Measurements from ENCODE around the gene CAPS2. TPM values are rescaled to one million over a fixed set of nuclear protein-coding genes. Genes with fewer than 3 reads are reported as not detected.
"Not testable (repeated sequence)": the region's sequence is repeated elsewhere in the genome, so short reads cannot be mapped to it uniquely, and the experiment has no call there.

The CAPS2 gene
- 1 to 10 TPM; 6.9 to 9.5 (median 7.4) TPM for polyA plus RNA-seq (ENCODE audit: insufficient read length in 3 of 3)

DNA sequence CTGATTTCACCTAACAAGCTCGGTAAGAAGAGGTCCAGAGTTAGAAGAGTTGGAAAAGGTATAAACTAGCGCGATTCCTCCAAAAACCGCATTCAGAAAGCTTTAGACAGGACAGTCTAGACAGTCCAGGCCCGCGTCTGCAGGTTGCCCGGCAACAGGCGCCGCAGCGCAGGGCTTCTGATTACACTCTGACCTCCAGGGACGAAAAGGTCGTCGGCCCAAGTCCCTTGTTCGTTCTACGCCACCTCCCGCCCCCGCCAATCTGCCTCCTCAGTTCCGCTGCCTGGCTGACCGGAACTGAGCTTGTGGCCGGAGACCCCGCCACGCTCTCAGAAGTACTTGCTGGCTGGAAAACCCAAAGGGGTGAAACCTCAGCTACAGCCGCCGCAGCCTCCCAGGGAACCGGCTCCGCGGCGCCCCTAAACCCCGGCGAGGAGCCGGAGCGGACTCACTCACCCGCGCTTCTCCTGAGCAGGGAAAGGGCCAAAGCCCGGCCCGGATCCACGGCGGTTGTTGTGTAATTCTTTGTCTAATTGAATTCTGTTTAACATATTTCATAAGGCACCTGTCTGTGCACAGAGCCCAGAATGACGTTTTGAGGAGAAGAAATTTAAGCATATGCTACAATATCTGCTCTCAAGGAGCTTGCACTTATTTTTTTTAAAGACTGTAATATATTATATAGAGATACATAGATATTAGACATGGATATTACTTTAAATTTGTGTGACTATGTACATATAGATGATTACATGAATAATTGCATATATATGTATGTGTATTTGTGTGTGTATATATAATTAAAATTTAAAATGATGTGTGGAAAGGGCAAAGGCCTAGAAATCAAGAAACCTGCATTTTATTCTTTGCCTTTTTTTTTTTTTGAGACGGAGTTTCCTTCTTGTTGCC is at the start of gene CAPS2:
Gene CAPS2, minus strand, starts transcription at position 407 of the 909 bp plus-strand sequence. CDS start 3,826 bp downstream, outside the sequence.
- DNase-seq (ENCODE audit: low read depth in 3 of 3, low spot score in 2 of 3), result peak; percentile 50 to 80 (median 66)

DNA sequence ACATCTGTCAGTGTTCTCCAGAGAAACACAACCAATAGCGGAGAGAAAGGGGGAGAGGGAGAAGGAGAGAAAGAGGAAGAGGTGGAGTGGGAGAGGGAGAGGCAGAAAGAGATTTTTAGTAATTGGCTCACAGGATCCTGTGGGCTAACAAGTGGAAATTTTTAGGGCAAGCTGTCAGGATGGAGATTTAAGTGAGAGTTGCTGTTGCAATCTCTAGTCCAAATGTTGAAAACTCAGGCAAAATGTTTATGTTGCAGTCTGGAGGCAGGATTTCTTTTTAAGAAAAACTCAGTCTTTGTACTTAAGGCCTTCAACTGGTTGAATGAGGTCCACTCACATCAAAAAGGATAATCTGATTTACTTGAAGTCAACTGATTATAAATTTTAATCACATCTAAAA is 48.2 kb upstream of the CAPS2 start:
- no peak for DNase-seq (ENCODE audit: low read depth in 3 of 3, low spot score in 2 of 3)

DNA sequence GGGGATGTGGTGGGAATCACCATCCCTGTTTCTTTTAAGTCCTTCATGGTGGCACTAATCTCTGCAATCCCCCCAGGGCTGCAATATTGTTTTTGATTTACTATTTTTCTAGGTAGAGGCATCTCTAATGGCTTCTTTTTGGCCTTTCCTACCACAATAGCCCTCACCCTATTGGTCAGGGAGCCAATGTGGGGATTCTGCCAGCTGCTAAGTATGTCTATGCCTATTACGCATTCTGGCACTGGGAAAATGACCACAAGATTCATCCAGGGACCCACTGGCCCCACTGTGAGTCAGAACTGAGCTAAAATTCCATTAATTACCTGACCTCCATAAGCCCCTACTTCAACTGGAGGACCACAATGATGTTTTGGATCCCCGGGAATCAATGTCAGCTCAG is 44.8 kb upstream of the CAPS2 start:
- DNase-seq (ENCODE audit: low read depth in 3 of 3, low spot score in 2 of 3), result no peak

DNA sequence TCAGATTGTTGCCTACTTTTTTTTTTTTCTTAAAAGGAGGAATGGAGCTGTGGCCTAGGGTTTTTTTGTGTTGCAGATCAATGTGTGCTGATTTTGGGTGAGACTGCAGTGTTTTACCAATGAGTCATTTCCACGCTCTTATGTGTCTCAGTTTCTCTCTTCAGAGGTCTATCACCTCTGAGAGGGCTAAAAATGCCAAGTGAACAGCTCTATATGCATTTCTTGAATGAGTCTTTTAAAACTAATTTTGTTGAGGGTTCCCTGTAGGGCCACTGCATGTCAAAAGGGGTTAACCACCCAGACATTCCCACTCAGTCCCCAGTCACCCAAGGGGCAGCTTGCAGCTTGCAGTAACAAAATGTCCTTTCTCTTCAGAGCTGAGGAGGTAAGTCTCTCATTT is 36.5 kb upstream of the CAPS2 start:
- DNase-seq (ENCODE audit: low read depth in 3 of 3, low spot score in 2 of 3), result no peak

DNA sequence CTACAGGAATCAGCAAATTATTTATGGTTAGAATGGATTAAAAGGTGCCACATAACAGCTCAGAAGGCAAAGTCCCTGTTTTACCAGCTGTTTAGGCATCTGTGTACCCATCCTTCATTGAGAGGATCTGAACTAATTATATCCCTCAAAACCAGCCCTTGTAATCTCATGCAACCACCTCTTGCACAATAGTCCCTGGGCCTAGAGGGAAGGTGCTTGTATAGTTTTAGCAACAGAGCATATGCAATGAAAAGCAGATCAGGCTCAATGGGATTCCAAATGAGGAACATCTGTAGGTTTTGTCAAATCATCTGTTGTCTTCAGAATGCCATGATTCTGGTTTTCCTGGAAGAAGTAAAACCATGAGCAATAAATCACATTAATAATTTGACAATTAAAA is 34.8 kb upstream of the CAPS2 start:
- no peak for DNase-seq (ENCODE audit: low read depth in 3 of 3, low spot score in 2 of 3)

DNA sequence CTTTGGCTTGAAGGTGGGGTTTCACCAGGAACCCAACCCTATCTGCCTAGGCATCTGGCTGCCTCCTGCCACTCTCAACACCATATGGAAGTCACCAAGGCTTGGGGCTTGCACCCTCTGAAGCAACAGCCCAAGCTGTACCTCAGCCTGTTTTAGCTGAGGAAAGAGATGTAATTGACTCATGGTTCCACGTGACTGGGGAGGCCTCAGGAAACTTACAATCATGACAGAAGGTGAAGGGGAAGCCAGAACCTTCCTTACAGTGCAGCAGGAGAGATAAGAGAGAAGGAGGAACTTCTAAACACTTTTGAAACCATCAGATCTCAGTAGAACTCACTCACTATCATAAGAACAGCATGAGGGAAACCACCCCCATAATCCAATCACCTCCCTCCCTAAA is 31.3 kb upstream of the CAPS2 start:
- no peak for DNase-seq (ENCODE audit: low read depth in 3 of 3, low spot score in 2 of 3)

DNA sequence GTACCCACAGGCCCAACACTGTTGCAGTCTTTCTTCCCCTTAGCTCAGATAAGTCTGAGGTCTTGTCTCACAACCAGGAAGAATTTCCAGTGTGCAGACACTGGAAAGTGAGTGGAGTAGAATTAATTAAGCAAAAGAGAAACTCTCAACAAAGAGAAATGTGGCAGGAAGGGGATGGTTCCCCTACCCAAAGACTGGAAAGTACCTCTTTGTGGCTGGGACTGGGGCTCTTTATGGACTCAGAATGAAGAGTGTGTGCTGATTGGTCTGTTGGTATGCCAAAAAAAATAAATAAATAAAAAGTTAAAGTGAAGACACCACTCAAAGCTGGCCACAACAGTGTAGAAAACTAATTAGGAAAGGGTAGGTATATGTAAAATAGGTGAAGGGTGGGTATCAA is 30.8 kb upstream of the CAPS2 start:
- no peak for DNase-seq (ENCODE audit: low read depth in 3 of 3, low spot score in 2 of 3)

DNA sequence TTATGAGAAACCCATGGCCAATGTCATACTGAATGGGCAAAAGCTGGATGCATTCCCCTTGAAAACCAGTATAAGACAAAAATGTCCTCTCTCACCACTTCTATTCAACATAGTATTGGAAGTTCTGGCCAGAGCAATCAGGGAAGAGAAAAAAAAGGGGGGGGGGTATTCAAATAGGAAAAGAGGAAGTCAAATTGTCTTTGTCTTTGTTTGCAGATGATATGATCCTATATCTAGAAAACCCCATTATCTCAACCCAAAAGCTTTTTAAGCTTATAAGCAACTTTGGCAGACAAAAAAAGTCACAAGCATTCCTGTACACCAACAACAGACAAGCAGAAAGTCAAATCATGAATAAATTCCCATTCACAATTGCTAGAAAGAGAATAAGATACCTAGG is 23.9 kb upstream of the CAPS2 start:
- no peak for DNase-seq (ENCODE audit: low read depth in 3 of 3, low spot score in 2 of 3)

DNA sequence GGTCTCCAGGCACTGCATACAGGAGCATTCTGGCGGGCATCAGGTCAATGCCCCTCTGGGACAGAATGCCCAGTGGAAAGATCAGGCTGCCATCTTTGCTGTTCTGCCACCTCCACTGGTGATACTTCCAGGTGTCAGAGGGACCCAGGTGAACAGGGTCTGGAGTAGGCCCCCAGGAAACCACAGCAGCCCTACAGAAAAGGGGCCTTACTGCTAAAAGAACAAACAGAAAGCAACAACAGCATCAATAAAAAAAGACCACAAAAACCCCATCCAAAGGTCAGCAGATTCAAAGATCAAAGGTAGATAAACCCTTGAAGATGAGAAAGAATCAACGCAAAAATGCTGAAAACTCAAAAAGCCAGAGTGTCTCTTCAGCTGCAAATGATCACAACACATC is 20.3 kb upstream of the CAPS2 start:
- DNase-seq (ENCODE audit: low read depth in 3 of 3, low spot score in 2 of 3), result no peak

DNA sequence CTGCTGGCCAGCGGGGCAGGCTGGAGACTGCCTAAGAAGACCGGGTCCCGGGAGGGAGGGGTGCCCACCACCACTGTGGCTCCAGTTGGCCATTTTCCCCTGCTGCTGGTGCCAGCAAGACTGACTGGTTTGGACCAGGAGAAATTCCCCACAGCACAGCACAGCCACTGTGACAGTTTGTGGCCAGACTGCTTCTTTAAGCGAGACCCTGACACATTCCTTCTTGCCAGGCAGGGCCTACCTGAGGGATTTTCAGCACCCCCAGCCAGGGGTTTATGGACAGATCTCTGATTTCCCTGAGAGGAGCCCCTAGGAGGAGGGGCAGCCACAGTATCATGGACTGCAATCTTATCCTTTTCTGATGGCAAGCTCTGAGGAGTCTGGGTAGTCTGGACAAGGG is 19.8 kb upstream of the CAPS2 start:
- no peak for DNase-seq (ENCODE audit: low read depth in 3 of 3, low spot score in 2 of 3)

DNA sequence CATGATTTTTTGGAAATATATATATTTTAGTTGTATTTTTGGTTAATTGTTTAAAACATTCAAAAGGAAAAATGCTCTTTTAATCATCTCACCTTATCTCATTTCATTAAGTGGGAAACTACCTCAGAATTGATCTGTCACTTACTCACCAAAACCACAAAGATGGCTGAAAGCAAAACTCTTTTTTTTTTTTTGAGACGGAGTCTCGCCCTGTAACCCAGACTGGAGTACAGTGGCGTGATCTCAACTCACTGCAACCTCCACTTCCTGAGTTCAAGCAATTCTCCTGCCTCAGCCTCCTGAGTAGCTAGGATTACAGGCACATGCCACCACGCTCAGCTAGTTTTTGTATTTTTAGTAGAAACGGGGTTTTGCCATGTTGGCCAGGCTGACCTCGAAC is 16.1 kb upstream of the CAPS2 start:
- DNase-seq (ENCODE audit: low read depth in 3 of 3, low spot score in 2 of 3), result not testable (repeated sequence)

DNA sequence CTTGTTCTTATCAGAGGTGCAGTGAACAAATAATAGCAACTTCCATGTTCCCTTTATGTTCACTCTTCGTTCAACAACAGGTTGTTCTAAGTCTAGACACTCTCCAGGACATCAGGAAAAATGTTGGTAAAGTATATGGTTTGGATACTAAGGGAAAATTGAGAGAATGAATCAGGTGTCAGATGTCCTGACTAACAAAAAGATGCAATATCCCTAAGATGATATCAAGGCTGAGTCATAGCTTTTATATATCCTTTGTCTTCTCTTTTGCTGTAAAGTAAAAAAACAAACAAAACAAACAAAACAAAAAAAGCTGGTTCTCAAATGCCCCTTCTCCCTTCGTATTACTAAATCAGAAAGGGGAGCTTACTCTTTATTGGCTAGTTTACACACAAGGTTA is 15.4 kb upstream of the CAPS2 start:
- no peak for DNase-seq (ENCODE audit: low read depth in 3 of 3, low spot score in 2 of 3)

DNA sequence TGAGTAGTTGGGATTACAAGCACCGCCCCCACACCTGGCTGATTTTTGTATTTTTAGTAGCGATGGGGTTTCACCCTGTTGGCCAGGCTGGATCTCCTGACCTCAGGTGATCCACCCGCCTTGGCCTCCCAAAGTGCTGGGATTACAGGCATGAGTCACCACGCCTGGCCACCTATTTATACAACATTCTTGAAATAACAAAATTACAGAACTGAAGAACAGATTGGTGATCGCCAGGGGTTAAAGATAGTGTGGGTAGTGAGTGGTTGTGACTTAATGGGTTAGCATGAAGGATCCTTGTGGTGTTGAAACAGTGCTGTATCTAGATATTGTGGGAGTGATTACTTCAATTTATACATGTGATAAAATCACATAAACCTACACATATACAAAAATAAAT is 11.7 kb upstream of the CAPS2 start:
- no peak for DNase-seq (ENCODE audit: low read depth in 3 of 3, low spot score in 2 of 3)

DNA sequence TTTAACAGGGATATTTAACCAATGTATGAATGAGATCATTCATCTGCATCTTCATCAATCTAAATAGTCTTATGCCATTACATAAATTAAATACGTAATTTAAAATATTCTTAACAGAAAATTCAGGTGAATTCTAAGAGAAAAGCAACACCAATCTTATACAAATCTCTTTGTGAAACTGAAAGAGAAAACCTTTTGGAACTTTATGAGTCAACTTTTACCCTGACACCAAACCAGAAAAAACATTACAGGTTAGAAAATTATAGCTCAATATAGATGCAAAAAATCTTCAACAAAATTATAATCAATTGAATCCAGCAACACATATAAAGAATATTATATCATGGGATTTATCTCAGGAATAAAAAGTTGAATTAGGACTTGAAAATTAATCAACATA is 7.8 kb upstream of the CAPS2 start:
- DNase-seq (ENCODE audit: low read depth in 3 of 3, low spot score in 2 of 3), result no peak

DNA sequence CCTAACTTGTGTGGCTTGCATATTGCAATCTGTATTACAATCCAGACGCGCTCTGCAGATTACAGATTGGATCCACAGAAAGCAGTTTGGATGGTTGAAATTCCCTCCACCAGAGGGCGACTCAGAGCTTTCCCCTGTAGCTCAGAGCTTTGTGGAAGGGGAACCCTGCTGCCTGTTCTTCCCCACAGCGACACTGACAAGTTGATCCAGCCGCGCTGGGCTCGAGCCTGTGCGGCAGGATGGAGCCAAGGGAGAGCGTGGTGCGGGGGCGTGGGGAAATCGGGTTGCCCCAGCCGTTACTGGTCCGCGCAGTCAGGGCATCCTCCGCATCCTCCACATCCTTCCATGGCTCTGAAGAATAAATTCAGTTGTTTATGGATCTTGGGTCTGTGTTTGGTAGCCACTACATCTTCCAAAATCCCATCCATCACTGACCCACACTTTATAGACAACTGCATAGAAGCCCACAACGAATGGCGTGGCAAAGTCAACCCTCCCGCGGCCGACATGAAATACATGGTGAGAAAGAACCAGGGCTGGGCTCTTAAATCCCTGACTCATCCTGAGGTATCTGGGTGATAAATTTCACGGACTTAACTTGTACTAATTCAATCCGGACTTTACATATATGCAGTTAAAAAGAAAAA is 4.4 kb upstream of the CAPS2 start, which contains the start of gene GLIPR1L1:
Gene GLIPR1L1, plus strand, starts transcription at position 287 of the 647 bp plus-strand sequence. Its CDS starts 59 bp downstream, at position 346.
- peak; percentile 82 to 90 (median 86) for DNase-seq (ENCODE audit: low read depth in 3 of 3, low spot score in 2 of 3)

DNA sequence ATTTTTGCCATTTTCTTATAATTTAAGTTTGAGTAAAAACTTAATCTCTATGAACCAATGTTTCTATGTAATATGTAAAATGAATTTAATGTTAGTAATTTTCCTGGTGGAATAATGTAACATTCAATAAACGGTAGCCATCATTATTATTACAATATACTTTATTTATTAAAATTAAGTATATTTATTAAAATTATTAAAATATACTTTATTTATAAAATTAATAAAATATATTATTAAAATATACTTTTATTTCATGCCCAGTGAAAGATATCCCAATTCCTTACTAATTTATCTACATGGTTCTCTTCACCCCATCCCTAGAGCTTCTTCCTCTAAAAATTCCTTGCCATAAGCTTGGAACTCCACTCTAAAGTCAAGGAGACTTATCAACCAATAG is 2.5 kb downstream of the CAPS2 start:
- no peak for DNase-seq (ENCODE audit: low read depth in 3 of 3, low spot score in 2 of 3)

DNA sequence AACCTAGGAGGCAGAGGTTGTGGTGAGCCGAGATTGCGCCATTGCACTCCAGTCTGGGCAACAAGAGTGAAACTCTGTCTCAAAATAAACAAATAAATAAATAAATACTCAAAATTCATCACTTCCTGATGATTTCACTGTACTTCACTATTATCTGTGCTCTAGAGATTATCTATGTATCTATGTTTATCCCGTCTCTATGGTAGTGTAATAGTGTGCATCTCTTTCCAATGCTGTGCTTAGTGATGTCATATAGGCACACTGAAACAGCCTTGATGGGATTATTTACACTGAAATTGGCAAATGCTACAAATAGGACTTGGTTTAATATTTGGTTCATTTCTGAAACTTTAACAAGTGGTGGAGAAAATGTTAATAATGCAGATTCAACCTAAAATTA is 6.5 kb downstream of the CAPS2 start:
- DNase-seq (ENCODE audit: low read depth in 3 of 3, low spot score in 2 of 3), result no peak

DNA sequence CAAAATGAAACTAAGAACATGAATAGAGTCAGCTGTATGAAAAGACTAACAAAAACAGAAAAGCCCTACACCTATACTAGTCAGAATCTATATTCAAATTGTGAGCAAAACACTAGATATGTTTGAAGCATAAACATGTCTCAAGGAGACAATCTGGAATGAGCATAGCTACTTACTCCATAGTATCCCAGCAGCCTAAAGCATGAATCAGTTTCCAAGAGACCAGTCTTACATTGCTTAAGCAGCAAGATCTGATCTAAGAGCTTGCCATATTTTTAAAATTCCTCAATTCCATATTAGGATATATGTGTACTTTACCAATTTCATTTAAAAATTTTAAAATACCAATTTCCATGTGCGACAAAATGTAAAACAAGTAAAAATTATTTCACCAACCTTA is 7.7 kb downstream of the CAPS2 start:
- DNase-seq (ENCODE audit: low read depth in 3 of 3, low spot score in 2 of 3), result no peak

DNA sequence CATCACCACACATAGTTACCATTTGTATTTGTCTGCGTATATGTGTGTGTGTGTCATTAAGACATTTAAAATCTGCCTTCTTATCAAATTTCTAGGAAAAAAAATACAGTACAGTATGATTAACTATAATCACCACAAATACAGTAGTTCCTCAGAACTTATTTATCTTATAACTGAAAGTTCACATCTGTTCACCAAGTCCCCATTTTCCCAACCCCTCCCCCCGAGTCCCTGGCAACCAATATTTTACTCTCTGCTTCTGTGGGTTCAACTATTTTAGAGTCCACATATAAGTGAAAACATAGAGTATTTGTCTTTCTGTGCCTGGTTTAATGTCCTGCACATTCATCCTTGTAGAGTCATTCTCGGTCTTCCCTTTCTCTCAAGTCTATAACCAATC is 12.3 kb downstream of the CAPS2 start:
- no peak for DNase-seq (ENCODE audit: low read depth in 3 of 3, low spot score in 2 of 3)

DNA sequence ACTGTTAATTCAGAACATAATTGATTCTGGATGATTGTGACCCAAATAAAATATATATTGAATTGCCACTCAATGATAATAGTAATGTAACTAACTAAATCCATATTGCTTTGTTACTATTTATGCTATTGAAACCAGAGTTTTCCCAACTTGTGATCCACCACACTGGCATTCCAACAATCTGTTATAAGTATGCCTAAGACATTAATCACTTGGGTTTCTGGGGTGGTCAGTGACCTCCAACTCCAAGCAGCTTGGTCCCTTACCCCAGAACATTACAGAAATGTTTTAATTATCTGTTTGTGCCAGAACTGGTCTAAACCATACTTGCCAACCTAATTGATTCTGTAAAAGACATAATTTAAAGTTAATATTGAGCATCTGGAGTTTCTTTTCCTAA is 14.6 kb downstream of the CAPS2 start:
- DNase-seq (ENCODE audit: low read depth in 3 of 3, low spot score in 2 of 3), result no peak

DNA sequence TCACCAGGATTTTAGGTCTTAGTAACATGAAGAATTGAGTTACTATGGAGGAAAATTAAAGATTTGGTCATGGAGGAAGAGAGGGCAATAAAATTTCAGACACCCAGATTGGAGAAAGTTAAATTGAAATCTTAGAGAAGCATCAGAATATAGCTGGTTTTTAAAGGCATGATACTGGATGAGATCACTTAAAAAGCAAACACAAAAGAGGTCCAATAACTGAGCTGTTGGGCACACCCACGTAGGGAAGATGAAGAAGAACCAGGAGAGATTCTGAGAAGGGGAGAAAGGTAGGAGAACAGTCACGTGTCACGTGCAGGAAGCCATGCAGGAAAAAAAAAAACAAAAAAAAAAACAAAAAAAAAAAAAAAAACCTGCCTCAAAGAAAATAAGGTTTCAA is 18.8 kb downstream of the CAPS2 start:
- no peak for DNase-seq (ENCODE audit: low read depth in 3 of 3, low spot score in 2 of 3)

DNA sequence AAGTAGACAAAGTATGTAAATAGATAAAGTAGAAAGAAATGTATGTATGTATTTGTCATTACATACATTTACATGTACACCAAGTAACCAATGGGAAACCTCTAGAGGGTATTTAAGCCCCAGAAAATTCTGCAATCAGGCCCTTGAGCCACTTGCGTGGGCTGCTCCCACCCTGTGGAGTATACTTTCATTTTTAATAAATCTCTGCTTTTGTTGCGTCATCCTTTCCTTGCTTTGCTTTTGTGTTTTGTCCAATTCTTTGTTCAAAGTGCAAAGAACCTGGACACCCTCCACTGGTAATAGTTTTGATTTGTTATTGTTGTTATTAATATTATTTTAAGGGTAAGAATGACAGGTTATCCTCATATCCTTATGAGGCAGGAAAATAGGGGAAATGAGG is 21.8 kb downstream of the CAPS2 start:
- DNase-seq (ENCODE audit: low read depth in 3 of 3, low spot score in 2 of 3), result no peak

Measured in right renal cortex interstitium (tissue), 3 donors.